Measurements from ENCODE around the gene HOXC10.

Gene HOXC10
- 0 reads per million in 2 experiments for total RNA-seq

DNA sequence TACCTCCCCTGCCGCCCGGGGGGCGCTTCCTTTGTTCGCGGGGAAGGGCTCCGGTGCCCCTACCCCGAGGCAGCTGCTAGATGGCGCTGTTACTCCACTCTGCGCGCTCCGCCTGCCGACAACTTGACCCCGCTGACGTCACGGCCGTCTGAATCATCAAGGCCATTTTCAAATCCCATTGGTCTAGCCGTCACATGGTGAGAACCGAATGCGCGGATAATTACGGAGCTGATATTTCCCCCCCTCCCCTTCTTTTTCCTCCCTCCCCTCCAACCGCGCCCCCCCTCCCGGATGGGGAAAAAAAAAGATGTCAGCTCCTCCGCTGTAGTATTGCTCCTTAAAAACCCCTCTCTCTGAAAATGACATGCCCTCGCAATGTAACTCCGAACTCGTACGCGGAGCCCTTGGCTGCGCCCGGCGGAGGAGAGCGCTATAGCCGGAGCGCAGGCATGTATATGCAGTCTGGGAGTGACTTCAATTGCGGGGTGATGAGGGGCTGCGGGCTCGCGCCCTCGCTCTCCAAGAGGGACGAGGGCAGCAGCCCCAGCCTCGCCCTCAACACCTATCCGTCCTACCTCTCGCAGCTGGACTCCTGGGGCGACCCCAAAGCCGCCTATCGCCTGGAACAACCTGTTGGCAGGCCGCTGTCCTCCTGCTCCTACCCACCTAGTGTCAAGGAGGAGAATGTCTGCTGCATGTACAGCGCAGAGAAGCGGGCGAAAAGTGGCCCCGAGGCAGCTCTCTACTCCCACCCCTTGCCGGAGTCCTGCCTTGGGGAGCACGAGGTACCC, at the start of gene HOXC10:
Gene HOXC10, plus strand, starts transcription at position 246 of the 791 bp plus-strand sequence. Its CDS starts 114 bp downstream, at position 360.
- DNase-seq (ENCODE audit: low read depth) = peak; percentile 51

GRCh38 chr12:53935383-53936341, 49.3 kb upstream of the HOXC10 start:
- no peak for DNase-seq (ENCODE audit: low read depth)

- no peak for DNase-seq (ENCODE audit: low read depth)
These were observed 47.8 kb upstream of the HOXC10 start for GRCh38 chr12:53937099-53937498.

DNA sequence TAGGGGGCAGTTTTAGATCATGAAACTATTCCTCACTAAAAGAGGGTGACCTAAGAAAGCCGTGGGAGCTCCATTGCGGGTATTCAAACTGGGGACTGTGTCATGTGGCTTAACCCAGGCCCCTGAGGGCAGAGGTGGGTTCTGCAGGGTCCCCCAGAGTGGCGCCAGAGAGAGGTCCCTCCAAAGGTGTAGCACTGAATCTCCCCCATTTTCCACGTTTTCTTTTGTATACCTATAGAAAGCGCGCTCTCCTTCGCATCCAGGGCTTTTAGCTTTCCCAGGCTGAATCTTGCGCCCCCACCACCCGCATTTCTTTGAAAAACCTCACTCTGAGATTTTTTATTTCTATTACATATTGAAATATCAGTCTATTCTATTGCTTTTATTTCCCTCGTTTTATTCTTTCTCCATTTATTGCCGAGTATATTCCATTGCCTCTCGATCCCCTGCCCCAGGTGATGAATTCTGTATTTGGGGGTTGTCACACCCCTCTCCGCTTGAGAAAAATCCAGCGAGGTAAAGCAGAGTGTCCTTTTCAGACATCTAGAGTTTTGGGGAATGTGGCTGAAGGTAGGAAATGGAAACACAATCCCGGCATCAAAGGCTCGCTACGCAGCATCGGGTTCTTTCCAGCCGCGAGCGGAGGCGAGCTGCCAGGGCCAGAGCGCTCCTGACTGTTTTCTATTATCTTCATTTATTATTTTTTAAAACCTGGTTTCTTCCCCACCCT, 47.2 kb upstream of the HOXC10 start:
- no peak for DNase-seq (ENCODE audit: low read depth)

GRCh38 chr12:53938326-53939140, 46.4 kb upstream of the HOXC10 start, which contains the start of gene HOXC13:
Gene HOXC13 (plus strand): TSS chr12:53938831. CDS start chr12:53938907, 76 bp downstream.
- no peak for DNase-seq (ENCODE audit: low read depth)

- DNase-seq (ENCODE audit: low read depth) = no peak
These were observed 45.5 kb upstream of the HOXC10 start for GRCh38 chr12:53939141-53940108.

- DNase-seq (ENCODE audit: low read depth) = no peak
These were observed 44.4 kb upstream of the HOXC10 start for GRCh38 chr12:53940443-53941014.

GRCh38 chr12:53941187-53941586, 43.8 kb upstream of the HOXC10 start:
- no peak for DNase-seq (ENCODE audit: low read depth)

DNA sequence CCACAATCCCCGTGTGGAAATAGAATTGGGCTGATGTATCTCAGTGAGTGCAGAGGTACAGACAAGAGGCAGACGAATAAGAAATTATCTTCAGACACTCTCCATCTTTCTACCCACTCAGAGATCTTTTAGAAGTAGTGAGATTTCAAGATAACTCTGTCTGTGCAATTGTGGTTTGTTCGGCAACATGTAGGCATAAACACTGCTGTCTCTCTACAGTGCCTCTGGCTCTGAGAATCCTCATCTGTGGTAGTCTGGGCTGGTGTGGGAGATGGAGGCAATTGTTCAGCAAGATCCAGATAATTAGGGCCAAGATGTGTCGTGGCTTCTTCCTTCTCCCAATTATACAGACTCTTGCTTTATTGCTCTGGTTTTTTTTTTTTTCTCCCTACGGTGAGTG, 43.2 kb upstream of the HOXC10 start:
- no peak for DNase-seq (ENCODE audit: low read depth)

- DNase-seq (ENCODE audit: low read depth) = no peak
These were observed 42.4 kb upstream of the HOXC10 start for GRCh38 chr12:53942467-53942997.

GRCh38 chr12:53944209-53944608, 40.7 kb upstream of the HOXC10 start:
- DNase-seq (ENCODE audit: low read depth) = no peak

- DNase-seq (ENCODE audit: low read depth) = no peak
These were observed 39.8 kb upstream of the HOXC10 start for GRCh38 chr12:53944907-53945847.

DNA sequence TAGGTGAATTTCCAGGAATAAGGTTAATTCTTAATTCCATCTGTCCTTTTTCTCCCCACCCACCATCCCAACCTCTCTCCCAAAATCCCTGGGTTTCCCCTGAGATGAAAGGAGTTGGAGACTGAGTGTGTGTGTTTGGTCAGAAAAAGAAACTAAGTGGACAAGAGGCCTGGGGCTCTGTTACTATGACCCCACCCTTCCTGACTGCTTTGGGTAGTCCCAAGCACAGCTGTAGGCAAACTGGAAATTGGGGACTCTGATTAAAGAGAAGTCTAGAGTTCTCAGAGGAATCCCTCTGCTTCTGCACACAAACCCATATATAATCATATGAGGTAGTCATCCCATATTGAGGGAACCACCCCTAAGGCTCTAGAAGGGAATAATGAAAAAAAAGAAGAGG, 37.2 kb upstream of the HOXC10 start:
- DNase-seq (ENCODE audit: low read depth) = no peak

GRCh38 chr12:53948650-53949593, 36.0 kb upstream of the HOXC10 start:
- DNase-seq (ENCODE audit: low read depth) = no peak

- DNase-seq (ENCODE audit: low read depth) = no peak
These were observed 35.1 kb upstream of the HOXC10 start for GRCh38 chr12:53949631-53950436.

DNA sequence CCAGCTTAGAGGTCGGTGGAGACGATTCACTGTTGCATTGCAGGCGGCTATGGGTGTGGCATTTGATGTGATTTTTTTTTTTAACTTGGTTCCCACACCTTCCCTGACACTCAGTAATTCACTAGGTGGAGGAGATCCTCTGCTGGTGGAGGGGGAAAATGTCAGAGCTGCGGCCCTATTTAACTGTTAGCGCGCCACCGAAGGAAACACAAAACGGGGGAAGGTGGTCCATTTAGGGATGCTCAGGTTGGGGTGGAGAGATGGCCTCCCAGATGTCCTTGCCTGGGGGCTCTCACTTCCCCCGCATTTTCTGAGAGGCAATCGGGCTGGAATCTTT, 34.5 kb upstream of the HOXC10 start:
- no peak for DNase-seq (ENCODE audit: low read depth)
